K562 (cell line): Measurements from ENCODE around the gene KIF1A. TPM values are rescaled to one million over a fixed set of nuclear protein-coding genes. Genes with fewer than 3 reads are reported as not detected.

Source experiments
- ATAC-seq: fragments of 200-7000 bp; cut with Tn5 transposase; 3 replicates; pipeline ENCODE4 v1.9.1; 2020; ENCODE audit warnings: moderate library complexity
- BruUV-seq: library from RNA; stranded (reverse); fragments of 400-500 nt; replicated peaks from 2 replicates; lab custom pipeline; 2021; lab: Mats Ljungman, UMichigan
- CTCF ChIA-PET: fragments of 300-600 bp; formaldehyde crosslinking; extraction: SDS; loops from one replicate; lab custom pipeline; 2021; ENCODE audit warnings: low intra/inter-chr PET ratio; lab: Yijun Ruan, JAX
- POLR2A ChIA-PET: fragments of 300-600, 350-650 bp; sonication (Branson Sonifier 250); formaldehyde crosslinking; extraction: SDS; loops from one replicate; lab custom pipeline; 2021; ENCODE audit warnings: antibody characterized with exemption, inconsistent platforms; lab: Yijun Ruan, JAX
- DNase-seq, 4 experiments: peaks; one replicate each; pipeline versions ENCODE4 v3.0.0 to v3.0.0-alpha.2; 2011 to 2018; ENCODE audit warnings: low spot score in 3 of 4, mixed read lengths in 3 of 4; ENCODE audit errors: extremely low read depth in 1 of 4
- FAIRE-seq: peaks from 2 replicates; lab custom pipeline; 2011; peaks lifted over from hg19 to GRCh38; lab: Jason Lieb, UNC
- H2AFZ ChIP-seq: 2 replicates; pipeline ENCODE4 v1.6.0; 2011; ENCODE audit warnings: low read depth, low read length, control low read depth, inconsistent platforms
- H3K27ac ChIP-seq: fragments of 200-600 bp; 3 replicates; pipeline ENCODE4 v1.8.0; 2011; ENCODE audit warnings: low read depth, mild to moderate bottlenecking, control low read depth, inconsistent platforms, low read length, moderate library complexity, mixed read lengths; ENCODE audit errors: extremely low read depth
- H3K27me3 ChIP-seq, 2 experiments: fragments of 300-600 bp in 1 of 2; 2 replicates in 1 of 2; 3 replicates in 1 of 2; pipeline versions ENCODE4 v1.6.0 to v1.8.0; 2011; ENCODE audit warnings: inconsistent platforms in 2 of 2, low read length in 2 of 2, mild to moderate bottlenecking in 1 of 2, mixed read lengths in 1 of 2, moderate library complexity in 1 of 2; ENCODE audit not compliant: control insufficient read depth in 2 of 2, insufficient read depth in 2 of 2
- H3K36me3 ChIP-seq: fragments of 300-600 bp; 3 replicates; pipeline ENCODE4 v1.8.0; 2011; ENCODE audit warnings: mild to moderate bottlenecking, low read length, inconsistent platforms; ENCODE audit not compliant: control insufficient read depth, insufficient read depth
- H3K4me1 ChIP-seq, 2 experiments: fragments of 200-600 bp in 1 of 2; replicated peaks in 1 of 2; 2 replicates in 1 of 2; 3 replicates in 1 of 2; pipeline versions ENCODE4 v1.5.1 to v1.8.0; 2011; ENCODE audit warnings: inconsistent platforms in 2 of 2, low read length in 2 of 2, mild to moderate bottlenecking in 1 of 2, mixed read lengths in 1 of 2, moderate library complexity in 1 of 2; ENCODE audit not compliant: control insufficient read depth in 2 of 2, insufficient read depth in 2 of 2
- H3K4me2 ChIP-seq: 2 replicates; pipeline ENCODE4 v1.6.1; 2011; ENCODE audit warnings: low read length, control low read depth, inconsistent platforms, mixed read lengths; ENCODE audit not compliant: insufficient read depth
- H3K4me3 ChIP-seq: fragments of 200-600 bp; sonication (generic), shearing (Covaris generic); 2 replicates; pipeline ENCODE4 v1.5.1; 2016; ENCODE audit warnings: control low read depth, inconsistent platforms
- H3K79me2 ChIP-seq: fragments of 200-600 bp; 3 replicates; pipeline ENCODE4 v1.8.0; 2011; ENCODE audit warnings: low read length, inconsistent platforms; ENCODE audit not compliant: control insufficient read depth, insufficient read depth
- H3K9ac ChIP-seq, 2 experiments: 2 replicates each; pipeline versions ENCODE4 v1.6.0 to v1.6.1; 2011; ENCODE audit warnings: low read depth in 2 of 2, low read length in 2 of 2, control low read depth in 1 of 2, inconsistent platforms in 1 of 2, mild to moderate bottlenecking in 1 of 2, mixed read lengths in 1 of 2; ENCODE audit not compliant: insufficient read depth in 1 of 2
- H3K9me1 ChIP-seq: one replicate; pipeline ENCODE4 v1.6.0; 2011; ENCODE audit warnings: inconsistent platforms, mild to moderate bottlenecking, low read length, moderate library complexity; ENCODE audit not compliant: control insufficient read depth, insufficient read depth
- H3K9me3 ChIP-seq: replicated peaks from 2 replicates; pipeline ENCODE4 v1.5.1; 2011; ENCODE audit warnings: low read depth, low read length, inconsistent platforms; ENCODE audit not compliant: control insufficient read depth, insufficient read depth
- H4K20me1 ChIP-seq: replicated peaks from 2 replicates; pipeline ENCODE4 v1.6.1; 2011; ENCODE audit warnings: low read length, inconsistent platforms, mixed read lengths; ENCODE audit not compliant: control insufficient read depth, insufficient read depth
- ATF4 ChIP-seq: fragments of 450-650 bp; formaldehyde crosslinking; IDR thresholded peaks from 2 replicates; pipeline ENCODE4 v1.4.0; 2022; ENCODE audit warnings: mild to moderate bottlenecking, moderate library complexity
- CEBPB ChIP-seq: fragments of 450-650 bp; IDR thresholded peaks from 2 replicates; pipeline ENCODE4 v1.6.1; 2016; ENCODE audit warnings: missing genetic modification characterization, missing compliant biosample characterization
- CREBBP ChIP-seq: IDR thresholded peaks from one replicate; pipeline ENCODE4 v1.6.1; 2012; ENCODE audit warnings: low read depth, mild to moderate bottlenecking, control low read depth, inconsistent platforms, low read length
- HOXB6 ChIP-seq: fragments of 250-450 bp; sonication (Bioruptor Pico); IDR thresholded peaks from 2 replicates; pipeline ENCODE4 v1.5.1; 2022; ENCODE audit warnings: mild to moderate bottlenecking, borderline replicate concordance
- KDM4B ChIP-seq, 2 experiments: fragments of 450-650 bp in 1 of 2; sonication (generic) in 1 of 2; IDR thresholded peaks; 2 replicates each; pipeline ENCODE4 v1.6.1; 2016 to 2017; ENCODE audit warnings: borderline replicate concordance in 2 of 2, antibody characterized with exemption in 1 of 2, low read depth in 1 of 2, mild to moderate bottlenecking in 1 of 2
- MEIS2 ChIP-seq: fragments of 450-650 bp; IDR thresholded peaks from 2 replicates; pipeline ENCODE4 v1.6.1; 2014; ENCODE audit warnings: mild to moderate bottlenecking; ENCODE audit not compliant: partially characterized antibody
- NCOA1 ChIP-seq: fragments of 450-650 bp; IDR thresholded peaks from 2 replicates; pipeline ENCODE4 v1.6.1; 2016; ENCODE audit warnings: low read depth
- NCOA4 ChIP-seq: fragments of 450-650 bp; IDR thresholded peaks from 2 replicates; pipeline ENCODE4 v1.6.1; 2018; ENCODE audit warnings: mild to moderate bottlenecking; ENCODE audit not compliant: partially characterized antibody
- PHTF2 ChIP-seq: fragments of 250-450 bp; sonication (Bioruptor Pico); IDR thresholded peaks from 2 replicates; pipeline ENCODE4 v1.5.0; 2021; ENCODE audit warnings: mild to moderate bottlenecking
- RUNX1 ChIP-seq: sonication (generic); IDR thresholded peaks from 2 replicates; pipeline ENCODE4 v1.6.1; 2016; ENCODE audit warnings: antibody characterized with exemption, low read depth
- SMAD1 ChIP-seq: fragments of 150-350 bp; IDR thresholded peaks from 2 replicates; pipeline ENCODE4 v1.6.1; 2014; ENCODE audit warnings: low read length, low read depth; ENCODE audit not compliant: partially characterized antibody
- STAG1 ChIP-seq: sonication (generic); formaldehyde crosslinking; IDR thresholded peaks from 2 replicates; pipeline ENCODE4 v1.5.0; 2020; ENCODE audit warnings: missing genetic modification reagents, borderline replicate concordance
- STAT5B ChIP-seq: fragments of 250-450 bp; sonication (Bioruptor Pico); IDR thresholded peaks from 2 replicates; pipeline ENCODE4 v1.8.0; 2021; ENCODE audit warnings: mild to moderate bottlenecking, inconsistent platforms
- TRIM24 ChIP-seq, 2 experiments: fragments of 450-650 bp; IDR thresholded peaks; 2 replicates each; pipeline ENCODE4 v1.6.1; 2016
- ZFX ChIP-seq: sonication (generic); formaldehyde crosslinking; IDR thresholded peaks from 2 replicates; pipeline ENCODE4 v1.8.0; 2022; ENCODE audit warnings: mild to moderate bottlenecking, missing genetic modification reagents, moderate library complexity
- ZNF174 ChIP-seq: fragments of 250-450 bp; sonication (Bioruptor Pico); IDR thresholded peaks from 2 replicates; pipeline ENCODE4 v1.4.0; 2020; ENCODE audit warnings: mild to moderate bottlenecking
- ZNF384 ChIP-seq: IDR thresholded peaks from 2 replicates; pipeline ENCODE4 v1.6.1; 2012; ENCODE audit warnings: low read depth, low read length, improper control_type of control experiment
- WGBS: fragments of 100-300 bp; shearing (Covaris generic); methylation state at CpG from one replicate; pipeline ENCODE4 v1.1.6; 2016; ENCODE audit warnings: low coverage, mixed read lengths; ENCODE audit not compliant: insufficient coverage; ENCODE audit errors: missing lambda C conversion rate; 5-methylcytosine and 5-hydroxymethylcytosine counted together
- in situ Hi-C: fragments of 300-500 bp; cut with MboI; formaldehyde crosslinking; loops from 4 replicates; pipeline ENCODE4 v1.15.0; 2018; ENCODE audit warnings: inconsistent platforms, mixed read lengths
- intact Hi-C: fragments of 100-400 bp; cut with micrococcal nuclease; formaldehyde crosslinking; loops from 2 replicates; pipeline ENCODE4 v1.14.2; 2022
- polyA plus RNA-seq, 8 experiments: library from polyadenylated mRNA; depleted of rRNA in 4 of 8; stranded (reverse) in 5 of 8; unstranded in 3 of 8; fragments of >200 nt; fragmentation: Nextera tagmentation in 2 of 8; fragmentation: Illumina TruSeq in 1 of 8; extraction: Ambion mirVana in 2 of 8; extraction: Trizol in 1 of 8; gene quantifications; 2 replicates each; pipeline versions ENCODE4 v1.2.1 to v1.2.3, GENCODE V29; 2011 to 2014; ENCODE audit warnings: inconsistent platforms in 1 of 8, missing spikeins in 1 of 8
- total RNA-seq, 7 experiments: library from RNA; depleted of rRNA in 6 of 7; stranded (reverse); fragments of >200 nt in 6 of 7; fragmentation: Illumina TruSeq in 2 of 7; extraction: Trizol in 2 of 7; gene quantifications; 2 replicates each; pipeline versions ENCODE4 v1.2.1 to v1.2.3, GENCODE V29; 2011 to 2021; ENCODE audit warnings: low replicate concordance in 1 of 7
- TF ChIP-seq, protein P1 (sequence below): fragments of 250-450 bp; sonication (Bioruptor Pico); IDR thresholded peaks from 2 replicates; pipeline ENCODE4 v1.4.0; 2020; ENCODE audit warnings: borderline replicate concordance
- TF ChIP-seq, protein P2 (sequence below): sonication (generic); formaldehyde crosslinking; IDR thresholded peaks from 2 replicates; pipeline ENCODE4 v1.5.0; 2020; ENCODE audit warnings: missing genetic modification reagents

Gene KIF1A
- total and polyA plus RNA-seq, 9 of the 15 experiments (the other 6 are each of a cell fraction or from before 2014, with no cell fraction given), result 0.07 to 1.4 (median 0.45) TPM; not detected in 2

DNA sequence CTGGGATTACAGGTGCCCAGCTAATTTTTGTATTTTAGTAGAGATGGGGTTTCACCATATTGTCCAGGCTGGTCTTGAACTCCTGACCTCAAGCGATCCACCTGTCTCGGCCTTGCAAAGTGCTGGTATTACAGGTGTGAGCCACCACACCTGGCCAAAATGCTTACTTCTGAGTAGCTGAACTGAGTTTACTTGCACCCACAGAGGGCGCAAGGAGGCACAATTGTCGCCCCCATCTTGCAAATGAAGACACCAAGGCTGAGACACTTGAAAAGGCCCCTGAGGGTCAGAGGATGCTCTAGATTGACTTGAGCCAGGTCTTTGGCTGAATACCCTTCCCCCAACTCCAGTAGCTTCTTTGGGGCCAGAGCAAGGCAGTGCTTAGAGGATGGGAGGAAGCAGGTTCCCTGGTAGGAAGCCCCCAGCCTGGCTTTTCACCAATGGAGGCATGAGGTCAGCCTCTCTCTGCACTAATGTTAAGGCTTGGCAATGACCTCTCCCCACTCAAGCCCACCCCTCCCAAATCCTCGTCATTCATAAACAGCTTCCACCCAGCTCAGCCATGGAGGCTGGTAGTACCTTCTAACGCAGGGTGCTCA lies 14.5 kb upstream of the KIF1A start:
- FAIRE-seq (no peak), DNase-seq (no peak), ATAC-seq (no peak)
- CTCF ChIA-PET, result no interaction called here
- WGBS, result 0% methylated on average over 4 of the region's 6 CpGs
- H3K4me3 ChIP-seq, result no peak overlapping the region
- no peaks in the 10 kb centered on the region for H3K9me1 ChIP-seq
- H3K27me3 ChIP-seq, result peaks cover 0 to 31% of the 10 kb centered on the region in 2 experiments; a peak in 2 of 5 replicates
- POLR2A ChIA-PET, result no interaction called here
- H4K20me1 ChIP-seq, result no peaks in the 10 kb centered on the region
- in situ Hi-C loops (no loop called here), intact Hi-C loops (no loop called here)
- H3K9me3 ChIP-seq, result no peaks in the 10 kb centered on the region
- H3K9ac ChIP-seq, result no peak overlapping the region
- H3K27ac ChIP-seq, result no peak overlapping the region
- H2AFZ ChIP-seq, result no peak overlapping the region
- BruUV-seq, result no TSS peak
- H3K79me2 ChIP-seq, result no peaks in the 10 kb centered on the region
- H3K4me2 ChIP-seq, result no peak overlapping the region
- no peak for TF ChIP-seq STAT5B (CRISPR knock-in tag)
- TF ChIP-seq, protein P1, sequence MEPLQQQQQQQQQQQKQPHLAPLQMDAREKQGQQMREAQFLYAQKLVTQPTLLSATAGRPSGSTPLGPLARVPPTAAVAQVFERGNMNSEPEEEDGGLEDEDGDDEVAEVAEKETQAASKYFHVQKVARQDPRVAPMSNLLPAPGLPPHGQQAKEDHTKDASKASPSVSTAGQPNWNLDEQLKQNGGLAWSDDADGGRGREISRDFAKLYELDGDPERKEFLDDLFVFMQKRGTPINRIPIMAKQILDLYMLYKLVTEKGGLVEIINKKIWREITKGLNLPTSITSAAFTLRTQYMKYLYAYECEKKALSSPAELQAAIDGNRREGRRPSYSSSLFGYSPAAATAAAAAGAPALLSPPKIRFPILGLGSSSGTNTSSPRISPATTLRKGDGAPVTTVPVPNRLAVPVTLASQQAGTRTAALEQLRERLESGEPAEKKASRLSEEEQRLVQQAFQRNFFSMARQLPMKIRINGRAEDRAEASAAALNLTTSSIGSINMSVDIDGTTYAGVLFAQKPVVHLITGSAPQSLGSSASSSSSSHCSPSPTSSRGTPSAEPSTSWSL (CRISPR knock-in tag), result no peak
- TF ChIP-seq RUNX1, result no peak
- TF ChIP-seq ATF4, result no peak
- TF ChIP-seq KDM4B (IDR thresholded peaks at IDR 0.05; ENCODE audit: borderline replicate concordance in 2 of 2, low read depth in 1 of 2), result no peak
- TF ChIP-seq ZNF384, result no peak
- TF ChIP-seq MEIS2, result no peak
- no peak for TF ChIP-seq ZNF174 (CRISPR knock-in tag)
- no peak for TF ChIP-seq STAG1 (CRISPR knock-in tag)
- TF ChIP-seq CEBPB (tag), result no peak
- no peak for TF ChIP-seq ZFX (CRISPR knock-in tag)
- TF ChIP-seq, protein P2, sequence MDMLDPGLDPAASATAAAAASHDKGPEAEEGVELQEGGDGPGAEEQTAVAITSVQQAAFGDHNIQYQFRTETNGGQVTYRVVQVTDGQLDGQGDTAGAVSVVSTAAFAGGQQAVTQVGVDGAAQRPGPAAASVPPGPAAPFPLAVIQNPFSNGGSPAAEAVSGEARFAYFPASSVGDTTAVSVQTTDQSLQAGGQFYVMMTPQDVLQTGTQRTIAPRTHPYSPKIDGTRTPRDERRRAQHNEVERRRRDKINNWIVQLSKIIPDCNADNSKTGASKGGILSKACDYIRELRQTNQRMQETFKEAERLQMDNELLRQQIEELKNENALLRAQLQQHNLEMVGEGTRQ (CRISPR knock-in tag), result no peak
- TF ChIP-seq NCOA1, result no peak
- no peak for TF ChIP-seq PHTF2 (CRISPR knock-in tag)
- no peak for TF ChIP-seq CREBBP
- no peak for TF ChIP-seq TRIM24 (IDR thresholded peaks at IDR 0.05)
- no peak for TF ChIP-seq SMAD1
- TF ChIP-seq NCOA4, result no peak
- no peak for TF ChIP-seq HOXB6
- H3K4me1 ChIP-seq, result peaks cover 0 to 7% of the 10 kb centered on the region in 2 experiments; a peak in 2 of 5 replicates
- H3K36me3 ChIP-seq, result no peaks in the 10 kb centered on the region
